ENCODE measurements around the gene SLC12A7. TPM values are rescaled to one million over a fixed set of nuclear protein-coding genes. Genes with fewer than 3 reads are reported as not detected.

Gene SLC12A7
- total RNA-seq, 4 donors from 2014 or later: 8.6 to 29.0 (median 21.5) TPM

- Histone ChIP-seq H3K27ac (no peak overlapping the region), H3K36me3 (no peaks in the 10 kb centered on the region), H3K27me3 (no peaks in the 10 kb centered on the region), H3K4me3 (no peak overlapping the region), H3K9me3 (no peaks in the 10 kb centered on the region), H3K4me1 (no peaks in the 10 kb centered on the region)
- WGBS: 84% methylated on average over 16 of the region's 16 CpGs
- peak; percentile 53 to 56 for DNase-seq (ENCODE audit: low spot score in 2 of 2)
- no peak for TF ChIP-seq POLR2AphosphoS5 (IDR thresholded peaks at IDR 0.05)
- TF ChIP-seq CTCF (IDR thresholded peaks at IDR 0.05): no peak
- TF ChIP-seq EP300 (IDR thresholded peaks at IDR 0.05): no peak
- TF ChIP-seq POLR2A (IDR thresholded peaks at IDR 0.05): no peak
Measured at GRCh38 chr5:1039210-1039548, 72.7 kb downstream of the SLC12A7 start.

- peak; percentile 57 to 75 for DNase-seq (ENCODE audit: low spot score in 2 of 2)
- Histone ChIP-seq H3K4me1 (no peaks in the 10 kb centered on the region), H3K27ac (no peak overlapping the region), H3K4me3 (no peak overlapping the region), H3K36me3 (no peaks in the 10 kb centered on the region), H3K27me3 (no peaks in the 10 kb centered on the region), H3K9me3 (no peaks in the 10 kb centered on the region)
- 87% methylated on average over 23 of the region's 28 CpGs for WGBS
- TF ChIP-seq POLR2AphosphoS5 (IDR thresholded peaks at IDR 0.05) (no peak), POLR2A (IDR thresholded peaks at IDR 0.05) (no peak), CTCF (IDR thresholded peaks at IDR 0.05) (no peak)
Measured at GRCh38 chr5:1038417-1039209, 73.2 kb downstream of the SLC12A7 start.

GRCh38 chr5:1037671-1038416, 74.0 kb downstream of the SLC12A7 start:
- no peak for TF ChIP-seq POLR2A (IDR thresholded peaks at IDR 0.05)
- Histone ChIP-seq H3K27ac (no peak overlapping the region), H3K36me3 (no peaks in the 10 kb centered on the region), H3K4me3 (no peak overlapping the region), H3K9me3 (no peaks in the 10 kb centered on the region), H3K4me1 (no peaks in the 10 kb centered on the region), H3K27me3 (no peaks in the 10 kb centered on the region)
- DNase-seq (ENCODE audit: low spot score in 2 of 2): peak in 1 of 2 donors; percentile 76
- WGBS: 98% methylated on average over 15 of the region's 43 CpGs

- H3K4me1 ChIP-seq: no peaks in the 10 kb centered on the region
- H3K36me3 ChIP-seq: no peaks in the 10 kb centered on the region
- no peaks in the 10 kb centered on the region for H3K9me3 ChIP-seq
- no peak overlapping the region for H3K4me3 ChIP-seq
- 0% methylated on average over 1 of the region's 16 CpGs for WGBS
- DNase-seq (ENCODE audit: low spot score in 2 of 2): peak in 1 of 2 donors; percentile 73
- no peak for TF ChIP-seq CTCF (IDR thresholded peaks at IDR 0.05)
- TF ChIP-seq POLR2A (IDR thresholded peaks at IDR 0.05): no peak
- no peak for TF ChIP-seq POLR2AphosphoS5 (IDR thresholded peaks at IDR 0.05)
- TF ChIP-seq EP300 (IDR thresholded peaks at IDR 0.05): no peak
- H3K27me3 ChIP-seq: no peaks in the 10 kb centered on the region
- H3K27ac ChIP-seq: no peak overlapping the region
Measured at GRCh38 chr5:1037123-1037670, 74.7 kb downstream of the SLC12A7 start.

GRCh38 chr5:1036504-1037122, 75.2 kb downstream of the SLC12A7 start:
- TF ChIP-seq POLR2A (IDR thresholded peaks at IDR 0.05): no peak
- TF ChIP-seq EP300 (IDR thresholded peaks at IDR 0.05): no peak
- no peak for TF ChIP-seq POLR2AphosphoS5 (IDR thresholded peaks at IDR 0.05)
- no peak for TF ChIP-seq CTCF (IDR thresholded peaks at IDR 0.05)
- H3K27me3 ChIP-seq: no peaks in the 10 kb centered on the region
- H3K36me3 ChIP-seq: no peaks in the 10 kb centered on the region
- no peak overlapping the region for H3K27ac ChIP-seq
- H3K4me3 ChIP-seq: no peak overlapping the region
- no peaks in the 10 kb centered on the region for H3K4me1 ChIP-seq
- H3K9me3 ChIP-seq: no peaks in the 10 kb centered on the region
- 85% methylated on average over 21 of the region's 22 CpGs for WGBS
- DNase-seq (ENCODE audit: low spot score in 2 of 2): peak in 1 of 2 donors; percentile 56

Measured in suprapubic skin (tissue), 4 donors.